SK-N-DZ (cell line): Measurements from ENCODE around the gene CMTM8.
A peak's percentile ranks its signal among the peaks of the same experiment; 100 is the strongest.

ENCODE experiments used
- DNase-seq: peaks from one replicate; pipeline ENCODE4 v3.0.0-alpha.2; 2015; ENCODE audit warnings: low spot score

CMTM8 gene

GRCh38 chr3:32276279-32276841 lies 37.9 kb downstream of the CMTM8 start:
- no peak for DNase-seq

GRCh38 chr3:32278714-32279113 lies 40.2 kb downstream of the CMTM8 start:
- no peak for DNase-seq

DNA sequence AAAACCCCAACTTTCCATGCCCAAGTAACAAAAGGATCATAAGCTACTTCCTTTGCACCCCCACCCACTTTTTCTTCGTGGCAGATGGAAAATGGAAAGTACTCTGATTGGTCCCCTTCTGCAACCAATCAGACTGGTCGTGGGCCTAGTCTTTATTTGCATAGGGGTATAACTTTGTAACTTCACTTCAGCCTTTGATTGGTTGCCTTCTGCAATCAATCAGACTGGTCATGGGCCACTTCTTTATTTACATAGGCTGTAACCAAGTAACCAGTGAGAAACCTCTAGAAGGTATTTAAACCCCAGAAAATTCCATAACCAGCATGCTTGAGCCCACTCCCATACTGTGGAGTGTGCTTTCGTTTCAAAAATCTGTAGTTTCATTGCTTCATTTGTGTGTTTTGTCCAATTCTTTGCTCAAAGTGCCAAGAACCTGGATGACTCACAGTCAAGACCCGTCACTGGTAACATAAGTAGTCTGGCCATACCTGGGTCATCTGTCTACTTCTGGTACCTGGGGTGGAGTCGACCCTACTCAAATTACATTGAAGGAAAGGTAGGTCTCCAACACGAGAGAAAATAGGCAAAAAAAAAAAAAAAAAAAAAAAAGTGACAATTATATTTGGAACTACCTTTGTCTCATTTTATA lies 41.9 kb downstream of the CMTM8 start:
- DNase-seq = no peak

DNA sequence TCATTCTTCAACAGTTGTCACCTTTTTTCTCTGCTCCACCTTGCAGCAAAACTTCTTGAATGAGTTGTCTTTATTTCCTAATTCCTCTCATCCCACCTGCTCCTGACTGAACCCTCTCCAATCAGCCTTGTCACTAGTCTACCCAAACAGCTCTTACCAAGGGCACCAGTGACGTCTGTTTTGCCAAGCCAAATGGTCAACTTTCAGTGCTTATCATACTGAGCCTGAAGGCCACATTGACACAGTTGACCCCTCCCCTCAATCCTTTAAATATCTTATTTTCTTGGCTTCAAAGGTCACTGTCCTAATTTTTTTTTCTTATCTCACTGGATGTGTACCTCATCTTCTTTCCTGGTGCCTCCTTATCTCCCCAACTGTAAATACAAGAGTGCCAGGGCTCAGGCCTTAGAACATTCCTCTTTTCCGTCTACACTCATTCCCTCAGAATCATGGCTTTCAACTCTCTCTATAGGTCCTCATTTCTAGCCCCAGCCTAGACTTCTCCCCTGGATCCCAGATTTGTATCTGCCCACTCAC lies 43.2 kb downstream of the CMTM8 start:
- DNase-seq = no peak

DNA sequence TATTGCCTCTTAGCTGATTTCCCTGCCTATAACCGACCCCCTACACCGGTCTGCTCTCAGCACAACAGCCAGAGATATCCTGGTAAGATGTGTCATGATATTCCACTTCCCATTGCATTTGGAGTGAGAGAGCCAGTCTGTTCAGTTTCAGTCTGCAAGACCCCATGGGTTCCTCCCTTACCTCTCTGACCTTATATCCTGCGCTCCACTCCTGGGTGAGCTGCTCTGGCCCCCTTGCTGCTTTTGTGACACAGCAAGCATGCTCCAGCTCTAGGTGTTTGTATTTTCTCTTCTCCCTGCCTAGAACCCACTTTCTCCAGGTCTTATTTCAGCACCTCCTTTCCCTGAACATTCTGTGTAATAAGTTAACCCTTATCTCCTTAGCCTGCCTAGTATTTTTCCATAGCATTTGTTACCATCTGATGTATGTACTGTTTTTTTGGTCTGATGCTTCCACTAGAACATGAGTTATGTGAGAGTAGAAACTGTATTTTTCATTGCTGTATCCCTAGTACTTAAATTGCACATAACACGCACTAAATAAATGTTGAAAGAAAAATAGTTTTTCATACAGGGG lies 44.2 kb downstream of the CMTM8 start:
- DNase-seq = no peak

- DNase-seq = peak; percentile 63
These were observed 44.8 kb downstream of the CMTM8 start for GRCh38 chr3:32283304-32283703.

DNA sequence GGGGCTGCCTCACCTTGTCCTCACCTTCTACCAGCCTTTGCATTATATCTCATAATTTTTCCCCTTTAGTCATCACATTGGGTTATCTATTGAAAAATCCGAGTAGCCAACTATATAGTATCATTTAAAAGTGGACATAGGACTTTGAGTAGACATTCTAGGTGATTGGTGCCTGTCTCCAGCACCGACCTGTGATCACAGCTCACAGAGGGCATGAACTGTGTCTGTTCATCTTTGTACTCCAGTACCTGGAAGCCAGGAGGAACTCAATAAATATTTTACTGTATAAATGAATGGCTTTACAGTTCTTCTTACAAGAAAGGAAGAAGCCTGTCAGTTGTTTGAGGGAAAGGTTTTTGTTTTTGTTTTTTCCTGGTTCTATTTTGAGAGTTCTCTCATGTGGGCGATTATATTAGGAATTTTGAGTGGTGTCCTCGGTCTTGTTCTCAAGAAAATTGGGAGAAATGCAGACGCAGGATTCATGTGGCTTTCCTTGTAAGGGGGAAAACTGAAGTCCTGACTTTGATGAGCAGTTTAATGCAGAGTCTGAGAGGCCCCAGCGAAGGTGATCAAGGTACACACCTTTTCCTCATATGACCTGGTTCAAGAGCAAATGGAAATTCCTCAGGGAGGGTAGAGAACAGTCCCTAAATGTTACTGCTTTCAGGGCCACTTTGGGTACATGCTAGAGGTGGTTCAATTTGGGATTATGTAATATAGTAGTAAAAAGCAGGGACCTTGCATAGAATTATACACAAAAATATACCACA lies 46.1 kb downstream of the CMTM8 start:
- DNase-seq = no peak

DNA sequence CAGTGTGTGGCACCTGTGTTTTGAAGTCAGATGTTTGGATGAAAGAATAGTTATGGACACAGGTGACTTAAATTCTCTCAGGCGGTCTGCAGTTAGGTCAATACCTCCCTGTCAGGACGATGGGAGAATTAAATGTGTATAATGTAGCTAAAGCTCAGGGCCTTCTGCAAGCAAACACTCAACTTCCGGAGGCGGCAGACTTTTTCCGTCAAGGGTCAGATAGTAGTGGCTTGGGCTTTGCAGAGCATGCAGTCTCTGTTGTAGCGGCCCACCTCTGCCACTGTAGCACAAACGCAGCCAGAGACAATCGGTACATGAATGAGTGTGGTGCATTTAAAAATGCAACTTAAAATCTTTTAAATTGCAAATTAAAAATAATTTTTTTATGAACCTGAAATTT lies 47.4 kb downstream of the CMTM8 start:
- DNase-seq = no peak

- DNase-seq = no peak
These were observed 50.3 kb downstream of the CMTM8 start for GRCh38 chr3:32288819-32289218.

DNA sequence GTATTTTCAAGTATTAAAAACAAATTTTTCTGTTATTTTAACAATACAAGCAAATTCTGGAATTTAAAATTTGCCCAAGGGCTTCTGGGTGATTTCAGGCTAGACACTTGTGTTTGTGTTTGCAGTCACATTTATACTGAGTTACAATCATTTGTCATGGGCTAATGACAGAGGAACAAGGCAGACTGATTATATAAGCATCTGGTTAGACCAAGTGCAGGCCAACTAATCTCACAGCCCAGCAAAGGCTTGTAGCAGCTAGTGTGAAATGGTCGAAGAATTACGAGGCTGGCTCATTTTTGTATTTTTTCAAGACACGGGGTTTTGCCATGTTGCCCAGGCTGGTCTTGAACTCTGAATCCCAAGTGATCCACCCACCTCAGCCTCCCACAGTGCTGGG lies 52.1 kb downstream of the CMTM8 start:
- no peak for DNase-seq

DNA sequence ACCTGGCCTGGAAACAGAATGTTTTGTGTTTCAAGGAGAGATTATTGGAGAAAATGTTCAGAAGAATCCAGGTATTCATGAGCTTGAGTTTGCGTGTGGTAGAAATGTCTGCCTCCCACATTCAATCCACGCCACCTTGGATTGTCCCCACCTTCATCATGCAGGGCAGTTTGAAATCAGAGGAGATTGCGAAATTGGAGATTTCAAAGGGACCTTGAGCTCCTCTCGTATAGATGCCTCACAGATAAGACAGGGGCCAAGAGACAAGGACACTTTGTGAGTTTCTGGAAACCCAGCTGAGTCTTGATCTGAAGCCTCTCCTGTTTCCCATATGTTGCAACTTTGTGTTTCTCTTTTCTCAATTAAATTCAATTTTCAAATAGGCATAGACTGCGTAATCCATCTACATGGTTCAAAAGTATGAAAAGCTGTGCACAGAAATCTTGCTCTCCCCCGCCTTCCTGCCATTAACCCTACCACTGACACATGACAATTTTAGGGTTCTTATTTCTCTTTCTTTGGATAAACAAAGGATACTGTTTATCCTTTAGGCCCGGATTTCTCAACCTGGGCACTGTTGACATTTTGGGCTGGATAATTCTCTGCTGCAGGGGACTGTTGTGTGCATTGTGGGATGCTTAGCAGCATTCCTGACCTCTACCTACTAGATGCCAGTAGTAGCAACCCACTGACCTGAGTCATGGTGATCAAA lies 53.8 kb downstream of the CMTM8 start:
- DNase-seq = no peak

GRCh38 chr3:32293903-32294302 lies 55.4 kb downstream of the CMTM8 start:
- no peak for DNase-seq

- peak; percentile 78 for DNase-seq
These were observed 58.0 kb downstream of the CMTM8 start for GRCh38 chr3:32296251-32297204.

- no peak for DNase-seq
These were observed 58.9 kb downstream of the CMTM8 start for GRCh38 chr3:32297366-32297765.

- no peak for DNase-seq
These were observed 62.9 kb downstream of the CMTM8 start for GRCh38 chr3:32301426-32301825.

- no peak for DNase-seq
These were observed 64.3 kb downstream of the CMTM8 start for GRCh38 chr3:32302601-32303398.

DNA sequence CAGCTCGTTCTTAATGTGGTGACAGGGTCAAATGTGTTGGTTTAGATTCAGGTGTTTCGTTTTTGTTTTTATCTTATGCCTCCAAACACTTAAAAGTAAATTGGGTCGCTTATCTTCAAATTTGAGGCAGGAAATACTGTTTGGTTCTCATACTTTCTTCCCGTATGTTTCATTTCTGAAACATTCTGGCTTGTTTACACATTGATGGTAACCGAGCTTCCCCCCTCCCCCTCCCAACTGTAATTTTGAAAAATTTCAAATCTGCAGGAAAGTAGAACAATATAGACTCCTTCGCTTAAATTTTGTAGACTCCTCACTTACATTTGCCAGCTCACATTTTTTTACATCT lies 64.9 kb downstream of the CMTM8 start:
- no peak for DNase-seq

DNA sequence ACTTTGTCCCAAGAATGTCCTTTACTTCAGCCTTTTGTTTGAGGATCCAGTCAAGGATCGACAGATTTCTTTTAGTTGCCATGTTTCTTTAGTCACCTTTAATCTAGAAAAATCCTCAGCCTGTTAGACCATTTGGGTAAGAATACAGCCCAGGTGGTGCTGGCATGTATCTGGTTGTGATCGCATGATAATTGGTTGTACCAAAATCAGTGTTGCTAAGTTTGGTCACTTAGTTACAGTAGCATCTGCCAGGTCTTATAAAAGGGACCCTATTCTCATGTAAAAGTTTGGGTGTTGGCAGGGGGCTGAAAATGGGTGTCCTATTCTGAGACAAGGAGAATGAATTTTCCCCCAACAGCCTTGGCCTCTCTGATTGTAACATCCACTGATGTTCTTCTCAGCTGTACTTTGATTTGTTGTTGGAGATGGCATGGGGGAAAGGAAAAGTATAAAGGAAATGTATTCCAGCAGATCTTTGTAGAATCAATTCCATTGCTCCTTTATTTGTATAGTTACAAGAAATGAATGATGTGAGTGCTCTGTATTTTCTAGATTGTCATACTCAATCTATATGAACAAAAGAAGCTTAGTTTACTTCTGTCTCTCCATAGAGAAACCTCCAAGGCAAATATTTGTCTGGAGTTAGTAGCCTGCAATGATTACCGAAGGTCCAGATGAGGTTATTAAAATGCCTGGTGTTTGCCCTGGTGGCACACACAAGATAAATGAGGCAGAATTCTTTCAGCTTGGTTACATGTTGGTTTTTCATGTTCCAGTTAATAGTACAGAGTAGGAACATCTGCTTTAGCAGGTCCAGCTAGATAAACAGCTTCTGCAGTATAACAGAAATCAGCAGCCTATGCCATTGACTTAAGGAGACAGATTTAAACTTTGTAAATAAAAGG lies 65.7 kb downstream of the CMTM8 start:
- DNase-seq = no peak

GRCh38 chr3:32305361-32305876 lies 66.9 kb downstream of the CMTM8 start:
- no peak for DNase-seq
